ENCODE results near the gene SAMHD1. TPM values are rescaled to one million over a fixed set of nuclear protein-coding genes. Genes with fewer than 3 reads are reported as not detected.

SAMHD1 gene
- total and polyA plus RNA-seq, 2 donors (not counting 1 experiment from before 2014, with no cell fraction given) = 7.9 to 12.8 TPM

- DNase-seq (peak; percentile 45), ATAC-seq (ENCODE audit: low read depth) (no peak)
- Mint-ChIP-seq H3K4me1 (peaks cover 73% of the 10 kb centered on the region), H3K27ac (peak overlapping the region; percentile 1), H3K27me3 (no peaks in the 10 kb centered on the region), H3K9me3 (ENCODE audit: insufficient read depth) (no peaks in the 10 kb centered on the region), H3K4me3 (no peak overlapping the region)
- Histone ChIP-seq H3K9ac (ENCODE audit: low read length) (no peak overlapping the region), H3K4me3 (ENCODE audit: control extremely low read depth in 1 of 5, extremely low read depth in 1 of 5, insufficient read depth in 1 of 5, low read depth in 2 of 5, low read length in 4 of 5) (no peak overlapping the region), H3K36me3 (replicated peaks in 1 of 2; ENCODE audit: control extremely low read depth in 1 of 2, control insufficient read depth in 1 of 2, extremely low read depth in 1 of 2, insufficient read depth in 2 of 2, low read length in 1 of 2) (peaks cover 0 to 10% of the 10 kb centered on the region in 2 experiments), H3K27me3 (replicated peaks in 1 of 4; ENCODE audit: control extremely low read depth in 1 of 4, control insufficient read depth in 3 of 4, insufficient read depth in 4 of 4, low read length in 3 of 4) (no peaks in the 10 kb centered on the region), H3K9me3 (ENCODE audit: control extremely low read depth in 1 of 3, control insufficient read depth in 2 of 3, insufficient read depth in 1 of 3, low read length in 2 of 3) (no peaks in the 10 kb centered on the region), H2AFZ (ENCODE audit: insufficient read depth, low read depth, low read length, poor library complexity, severe bottlenecking) (no peak overlapping the region), H3K27ac (ENCODE audit: low read length in 2 of 2) (no peak overlapping the region), H4K20me1 (ENCODE audit: control insufficient read depth, insufficient read depth, low read length, poor library complexity, severe bottlenecking) (peaks cover 29% of the 10 kb centered on the region), H3K4me1 (ENCODE audit: control insufficient read depth in 2 of 2, insufficient read depth in 2 of 2, low read length in 2 of 2) (peaks cover 34 to 41% of the 10 kb centered on the region in 2 donors), H3K4me2 (replicated peaks; ENCODE audit: low read depth, low read length, poor library complexity, severe bottlenecking) (peak overlapping the region; percentile 34), H3K79me2 (ENCODE audit: control insufficient read depth, insufficient read depth, low read length) (peaks cover 93% of the 10 kb centered on the region)
- intact Hi-C loops (cut with micrococcal nuclease) = no loop called here
- ChIA-PET POLR2A (interaction anchor here (1.0 kb wide), 1 partner anchor 21 kb away, joined by 3 read pairs; no protein-coding TSS in a partner anchor), CTCF (interaction anchor here (1.0 to 1.8 kb wide), 5 partner anchors 8 to 102 kb away, joined by 3 to 5 read pairs (median 3); no protein-coding TSS in a partner anchor)
- TF ChIP-seq EZH2 (IDR thresholded peaks at IDR 0.05; ENCODE audit: borderline replicate concordance, insufficient read depth, low read depth, low read length, poor library complexity, severe bottlenecking) = no peak
- no peak for TF ChIP-seq CTCF (IDR thresholded peaks at IDR 0.05)
- WGBS (ENCODE audit: insufficient coverage) = 63% methylated on average over 17 of the region's 17 CpGs
These were observed 94.5 kb downstream of the SAMHD1 start for GRCh38 chr20:36856691-36857635.
